Fibroblast of villous mesenchyme (primary cell): ENCODE measurements around the gene ZCCHC24. TPM values are rescaled to one million over a fixed set of nuclear protein-coding genes. Genes with fewer than 3 reads are reported as not detected.

Experiments
- DNase-seq: peaks from one replicate; pipeline ENCODE4 v3.0.0-alpha.2; 2010; ENCODE audit warnings: low read depth
- H3K4me3 ChIP-seq: 2 replicates; pipeline ENCODE4 v1.5.1; 2011; ENCODE audit warnings: low read depth, mild to moderate bottlenecking, low read length
- total RNA-seq: library from RNA; depleted of rRNA; stranded (reverse); fragments of >200 nt; gene quantifications from 2 replicates; pipeline ENCODE4 v1.2.3, GENCODE V29; 2012
- TF ChIP-seq, protein P1 (sequence below): IDR thresholded peaks from 2 replicates; pipeline ENCODE4 v1.5.1; 2012; ENCODE audit warnings: low read depth, mild to moderate bottlenecking, low read length; ENCODE audit not compliant: insufficient read depth

The ZCCHC24 gene
- total RNA-seq, 1 donor: 36.7 TPM

DNA sequence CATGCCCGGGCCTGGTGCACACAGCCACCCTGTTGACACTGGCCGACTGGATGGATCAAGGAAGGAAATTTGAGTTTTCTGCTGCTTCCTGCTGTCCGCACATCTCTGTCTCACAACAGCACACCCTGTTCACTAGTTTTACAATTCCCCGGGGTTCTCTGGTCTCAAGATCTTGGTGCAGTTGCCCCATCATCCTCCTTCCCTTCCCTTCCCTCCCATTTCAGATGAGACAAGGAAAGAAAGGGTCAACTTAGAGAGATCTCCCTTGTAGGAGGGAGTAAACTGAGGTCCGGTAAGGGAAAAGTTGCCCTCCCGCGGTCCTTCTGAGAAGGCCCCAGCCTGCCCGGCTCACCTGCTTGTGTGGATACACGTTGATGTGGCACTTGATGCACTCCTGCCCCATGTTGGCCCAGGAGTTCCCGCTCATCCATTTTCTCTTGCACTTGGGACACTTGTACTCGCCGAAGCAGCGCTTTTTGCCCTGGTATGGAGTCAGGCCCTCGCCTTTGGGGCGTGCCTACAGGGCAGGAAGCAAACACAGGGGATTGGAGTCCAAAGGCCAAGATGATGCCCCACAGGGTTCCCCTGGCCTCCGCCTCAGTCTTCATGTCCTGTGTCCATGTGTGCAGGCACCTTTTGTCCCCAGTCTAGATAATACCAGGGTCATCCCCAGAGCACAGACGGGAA is 51.4 kb downstream of the ZCCHC24 start:
- no peak overlapping the region for H3K4me3 ChIP-seq
- TF ChIP-seq, protein P1, sequence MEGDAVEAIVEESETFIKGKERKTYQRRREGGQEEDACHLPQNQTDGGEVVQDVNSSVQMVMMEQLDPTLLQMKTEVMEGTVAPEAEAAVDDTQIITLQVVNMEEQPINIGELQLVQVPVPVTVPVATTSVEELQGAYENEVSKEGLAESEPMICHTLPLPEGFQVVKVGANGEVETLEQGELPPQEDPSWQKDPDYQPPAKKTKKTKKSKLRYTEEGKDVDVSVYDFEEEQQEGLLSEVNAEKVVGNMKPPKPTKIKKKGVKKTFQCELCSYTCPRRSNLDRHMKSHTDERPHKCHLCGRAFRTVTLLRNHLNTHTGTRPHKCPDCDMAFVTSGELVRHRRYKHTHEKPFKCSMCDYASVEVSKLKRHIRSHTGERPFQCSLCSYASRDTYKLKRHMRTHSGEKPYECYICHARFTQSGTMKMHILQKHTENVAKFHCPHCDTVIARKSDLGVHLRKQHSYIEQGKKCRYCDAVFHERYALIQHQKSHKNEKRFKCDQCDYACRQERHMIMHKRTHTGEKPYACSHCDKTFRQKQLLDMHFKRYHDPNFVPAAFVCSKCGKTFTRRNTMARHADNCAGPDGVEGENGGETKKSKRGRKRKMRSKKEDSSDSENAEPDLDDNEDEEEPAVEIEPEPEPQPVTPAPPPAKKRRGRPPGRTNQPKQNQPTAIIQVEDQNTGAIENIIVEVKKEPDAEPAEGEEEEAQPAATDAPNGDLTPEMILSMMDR: no peak
- DNase-seq: no peak

DNA sequence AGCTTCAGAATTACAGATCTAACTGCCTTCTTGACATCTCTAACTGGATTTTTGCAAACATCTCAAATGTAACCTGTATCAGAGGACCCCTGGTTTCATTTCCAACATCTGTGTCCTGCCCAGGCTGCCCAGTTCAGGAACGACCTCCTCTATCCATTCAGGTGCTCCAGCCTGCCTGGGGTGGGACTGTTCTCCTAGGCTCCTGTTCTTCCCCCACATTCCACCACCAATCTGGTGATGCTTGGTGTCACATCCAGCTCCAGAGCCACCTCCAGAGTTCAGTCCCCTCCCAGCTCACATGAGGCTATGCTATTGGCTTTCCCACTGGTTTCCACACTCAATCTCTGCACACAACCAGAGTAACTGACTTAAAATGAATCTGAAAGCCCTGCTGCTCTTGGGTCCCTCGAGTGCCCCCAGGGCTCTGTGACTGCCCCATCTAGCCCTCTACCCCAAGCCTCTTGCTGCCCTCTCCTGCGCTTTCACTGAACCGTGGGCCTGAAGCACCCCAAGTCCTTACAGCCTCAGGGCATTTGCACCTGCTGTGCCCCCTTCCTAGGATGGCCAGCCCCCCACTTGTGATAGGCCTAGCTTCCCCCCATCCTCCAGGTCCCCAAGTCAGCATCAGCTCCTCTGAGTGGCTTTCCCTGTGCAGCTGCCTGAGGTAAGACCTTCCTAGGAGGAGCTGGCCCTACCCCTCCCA is 52.1 kb downstream of the ZCCHC24 start:
- TF ChIP-seq, protein P1: no peak
- DNase-seq: no peak
- H3K4me3 ChIP-seq: no peak overlapping the region

DNA sequence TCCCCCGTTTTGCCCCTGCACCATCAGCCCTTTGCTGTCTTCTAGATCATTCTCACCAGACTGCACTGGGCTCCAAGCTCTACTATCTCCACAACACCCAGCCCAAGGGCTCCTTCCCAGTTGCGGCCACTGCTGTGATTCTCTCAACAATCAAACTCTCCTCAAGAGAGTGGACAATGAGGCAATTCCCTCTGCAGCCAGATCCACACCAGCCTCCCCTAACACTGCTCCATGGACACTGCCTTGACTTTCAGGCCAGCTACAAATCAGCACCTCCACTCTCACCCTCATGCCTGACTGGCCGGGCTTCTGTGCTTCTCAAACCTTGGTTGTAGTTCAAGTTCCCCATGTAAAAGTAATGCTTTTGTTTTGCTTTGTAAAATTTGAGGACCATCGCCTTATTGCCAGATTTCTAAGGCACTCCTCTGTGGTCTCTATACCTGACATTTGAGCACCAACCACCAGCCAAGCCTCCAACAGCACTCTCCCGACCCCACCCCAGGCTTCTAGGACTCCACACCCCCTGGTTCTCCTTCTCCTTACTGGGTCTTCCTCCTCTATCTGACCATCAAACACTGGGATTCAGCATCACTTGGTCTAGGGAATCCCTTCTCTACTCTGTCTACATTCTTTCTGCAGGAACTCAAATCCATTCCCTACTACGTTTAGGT is 52.8 kb downstream of the ZCCHC24 start:
- no peak for DNase-seq
- TF ChIP-seq, protein P1: no peak
- no peak overlapping the region for H3K4me3 ChIP-seq

DNA sequence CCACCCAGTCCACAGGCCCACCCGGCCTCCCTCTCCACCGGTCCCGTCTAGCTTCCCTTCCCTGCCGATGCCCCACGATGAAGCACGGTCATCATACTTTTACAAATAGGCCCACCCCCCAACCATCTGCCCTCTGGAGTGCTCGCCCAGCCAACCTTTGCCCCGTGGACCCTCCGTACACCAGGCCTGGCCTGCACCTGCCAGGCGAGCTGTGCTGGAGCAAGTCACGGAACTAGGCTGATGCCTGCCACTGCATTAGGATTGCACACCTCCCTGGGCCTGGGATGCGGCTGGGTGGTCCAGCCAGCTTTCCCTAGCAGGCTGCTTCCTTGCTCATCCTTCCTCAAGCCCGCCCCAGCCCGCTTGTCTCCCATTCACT is 53.4 kb downstream of the ZCCHC24 start:
- no peak overlapping the region for H3K4me3 ChIP-seq
- TF ChIP-seq, protein P1: no peak
- no peak for DNase-seq

DNA sequence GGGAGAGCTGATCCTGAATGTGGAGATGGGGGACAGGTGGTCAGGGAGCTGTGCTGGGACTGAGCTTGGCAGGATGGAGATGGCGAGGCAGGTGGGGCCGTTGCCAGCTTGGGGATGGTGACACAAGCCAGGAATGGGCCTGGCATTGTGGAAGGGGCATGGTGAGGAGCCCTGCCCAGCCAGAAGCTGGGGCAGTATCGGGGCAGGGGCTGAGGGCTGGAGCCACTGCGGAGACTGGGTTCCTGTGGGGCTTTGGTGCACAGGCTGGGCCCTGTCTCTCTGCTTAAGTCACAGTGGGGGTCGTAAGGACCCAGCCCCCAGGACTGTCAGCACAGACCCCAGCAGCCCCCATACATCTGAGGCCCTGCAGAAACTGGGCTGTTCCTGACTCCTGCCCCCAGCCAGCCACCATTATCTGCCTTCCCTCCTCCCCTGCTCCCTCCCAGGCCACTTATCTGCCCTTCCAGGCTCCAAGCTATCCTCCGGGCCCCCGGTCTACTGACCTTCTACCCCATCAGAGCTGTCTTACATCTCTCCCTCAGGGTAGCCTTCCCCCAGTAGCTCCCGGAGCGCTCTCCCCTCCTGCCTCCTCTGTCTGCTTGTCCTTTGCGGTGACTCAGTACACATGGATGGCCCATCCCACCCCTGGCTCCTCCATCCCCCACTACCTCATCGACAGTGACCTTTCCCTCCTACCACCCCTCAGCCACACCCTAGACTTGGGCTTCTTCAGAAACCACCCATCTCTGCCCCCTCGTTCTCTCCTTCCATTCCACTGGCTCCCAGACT is 54.0 kb downstream of the ZCCHC24 start:
- no peak for DNase-seq
- TF ChIP-seq, protein P1: no peak
- H3K4me3 ChIP-seq: no peak overlapping the region

DNA sequence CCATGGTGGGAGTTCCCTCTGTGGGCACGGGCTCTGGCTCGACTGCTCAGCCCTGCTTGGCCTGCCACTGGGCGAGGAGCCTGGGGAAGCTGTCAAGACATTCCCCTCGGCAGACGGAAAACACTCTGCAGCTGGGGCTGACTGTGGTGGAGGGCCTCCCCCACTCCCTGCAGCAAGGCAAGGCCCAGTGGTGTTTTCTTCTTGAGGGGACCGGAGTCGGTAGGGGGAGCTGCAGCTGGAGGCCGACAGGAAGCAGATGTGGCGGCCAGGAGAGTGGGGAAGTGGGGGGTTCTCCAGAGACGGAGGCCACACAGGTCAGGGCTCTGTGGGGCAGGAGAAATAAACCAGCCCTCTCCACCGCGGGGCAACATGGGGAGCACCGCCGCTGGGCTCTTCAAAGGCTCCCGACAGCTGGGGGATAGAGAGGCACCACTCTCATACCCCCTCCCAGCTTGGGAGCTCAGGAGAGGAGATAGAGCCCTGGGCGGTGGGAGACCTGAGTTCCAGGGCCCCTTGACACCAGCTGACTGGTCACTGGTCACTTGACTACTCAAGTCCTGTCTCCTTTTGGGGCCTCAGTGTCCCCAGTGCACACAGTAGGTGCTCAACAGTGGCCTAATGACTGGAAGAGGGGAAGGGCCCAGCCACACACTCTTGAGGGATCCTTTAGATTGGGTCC is 54.7 kb downstream of the ZCCHC24 start:
- no peak overlapping the region for H3K4me3 ChIP-seq
- DNase-seq: peak; percentile 39
- TF ChIP-seq, protein P1: peak; percentile 38
